ENCODE measurements around the gene PRR23A. TPM values are rescaled to one million over a fixed set of nuclear protein-coding genes. Genes with fewer than 3 reads are reported as not detected.

PRR23A gene
- total RNA-seq, 5 donors from 2014 or later (not counting 1 experiment from before 2014, with no cell fraction given), result not detected

- ChIA-PET CTCF (interaction anchor here (0.7 to 1.2 kb wide), 3 partner anchors 13 to 429 kb away, joined by 3 to 10 read pairs (median 4); partner anchors contain the start of genes FOXL2 (in 1 of the 2) and FOXL2NB (in 1 of the 2)), POLR2A (no interaction called here)
- H3K36me3 ChIP-seq (ENCODE audit: control insufficient read depth in 2 of 2, extremely low read depth in 1 of 2, insufficient read depth in 1 of 2, low read length in 1 of 2), result no peaks in the 10 kb centered on the region
- H3K4me1 ChIP-seq (ENCODE audit: control insufficient read depth in 1 of 2, extremely low read depth in 1 of 2, insufficient read depth in 2 of 2, low read length in 2 of 2), result peaks cover 0 to 13% of the 10 kb centered on the region in 2 experiments
- H3K4me1 Mint-ChIP-seq, result peaks cover 18 to 27% (median 19%) of the 10 kb centered on the region in 3 donors
- H3K4me3 Mint-ChIP-seq, result peak overlapping the region; percentile 7 to 63 (median 13)
- WGBS (ENCODE audit: insufficient coverage), result 2% methylated on average over 36 of the region's 36 CpGs
- ATAC-seq (replicated peaks in 1 of 4) (peak in 1 of 4 experiments; percentile 37), DNase-seq (no peak)
- H3K36me3 Mint-ChIP-seq, result peaks cover 4% of the 10 kb centered on the region
- no peak overlapping the region for H3K27ac ChIP-seq (ENCODE audit: low read length)
- H3K27ac Mint-ChIP-seq, result no peak overlapping the region
- H3K27me3 Mint-ChIP-seq, result peaks cover 64 to 66% of the 10 kb centered on the region in 2 donors
- H3K9me3 Mint-ChIP-seq, result peaks cover 3 to 8% (median 8%) of the 10 kb centered on the region in 3 donors
- H3K27me3 ChIP-seq (replicated peaks in 1 of 2; ENCODE audit: control insufficient read depth in 2 of 2, extremely low read depth in 1 of 2, insufficient read depth in 2 of 2, low read length in 1 of 2), result peaks cover 5 to 47% of the 10 kb centered on the region in 2 experiments
- peak overlapping the region in 1 of 2 donors; percentile 4 for H3K4me3 ChIP-seq (ENCODE audit: control insufficient read depth in 1 of 2, extremely low read depth in 1 of 2, low read length in 1 of 2)
- no peaks in the 10 kb centered on the region for H3K9me3 ChIP-seq
Observed at GRCh38 chr3:138960417-138960852, 45.6 kb downstream of the PRR23A start.

Other genes starting within 250 kb of the PRR23A start
- gene PIK3CB, start 171.3 kb downstream of the PRR23A start, total RNA-seq, result 10 to 100 TPM; 25.2 to 34.4 (median 30.9) TPM
- not detected for gene FOXL2, start 59.1 kb downstream of the PRR23A start, total RNA-seq
- gene FOXL2NB, start 59.1 kb downstream of the PRR23A start, total RNA-seq, result under 1 TPM in 1 of 5 donors, not detected in 4; 0.06 TPM
- not detected for gene PRR23B, start 14.7 kb upstream of the PRR23A start, total RNA-seq
- not detected for gene PRR23C, start 38.6 kb upstream of the PRR23A start, total RNA-seq